Progenitor cell of endocrine pancreas (in vitro differentiated cells): ENCODE results near the gene CHFR. TPM values are rescaled to one million over a fixed set of nuclear protein-coding genes. Genes with fewer than 3 reads are reported as not detected.

Experiments
- DNase-seq: peaks from one replicate; pipeline ENCODE4 v3.0.0; 2021; ENCODE audit warnings: low spot score; ENCODE audit not compliant: unreplicated experiment
- H3K27ac Mint-ChIP-seq: 2 replicates; pipeline ENCODE4 v1.8.0; 2021; ENCODE audit warnings: mild to moderate bottlenecking, moderate library complexity, mixed read lengths
- H3K27me3 Mint-ChIP-seq: 2 replicates; pipeline ENCODE4 v1.8.0; 2021; ENCODE audit warnings: mixed read lengths
- H3K36me3 Mint-ChIP-seq: 2 replicates; pipeline ENCODE4 v1.8.0; 2022; ENCODE audit warnings: mixed read lengths; ENCODE audit not compliant: insufficient read depth
- H3K4me1 Mint-ChIP-seq: 2 replicates; pipeline ENCODE4 v1.8.0; 2021; ENCODE audit warnings: low read depth, mixed read lengths
- H3K4me3 Mint-ChIP-seq: 2 replicates; pipeline ENCODE4 v1.8.0; 2021; ENCODE audit warnings: low read depth, mild to moderate bottlenecking, moderate library complexity, mixed read lengths
- H3K9me3 Mint-ChIP-seq: 2 replicates; pipeline ENCODE4 v1.8.0; 2021; ENCODE audit warnings: low read depth, mixed read lengths
- CTCF ChIP-seq: fragments of 200-600 bp; sonication (generic); IDR thresholded peaks from one replicate; pipeline ENCODE4 v1.5.0; 2021; ENCODE audit warnings: antibody characterized with exemption, mild to moderate bottlenecking; ENCODE audit not compliant: unreplicated experiment
- total RNA-seq: library from RNA; stranded (reverse); gene quantifications from 2 replicates; pipeline ENCODE4 v1.2.1, GENCODE V29; 2021

CHFR gene
- total RNA-seq, 1 donor from 2014 or later: 51.4 TPM

- Mint-ChIP-seq H3K27ac (no peak overlapping the region), H3K27me3 (no peaks in the 10 kb centered on the region), H3K36me3 (peaks cover 23% of the 10 kb centered on the region), H3K4me1 (no peaks in the 10 kb centered on the region), H3K4me3 (no peak overlapping the region), H3K9me3 (no peaks in the 10 kb centered on the region)
- no peak for DNase-seq
- TF ChIP-seq CTCF: no peak
Measured at GRCh38 chr12:132803888-132804287, 83.5 kb downstream of the CHFR start.

- no peak for TF ChIP-seq CTCF
- H3K27me3 Mint-ChIP-seq: no peaks in the 10 kb centered on the region
- H3K4me1 Mint-ChIP-seq: no peaks in the 10 kb centered on the region
- no peaks in the 10 kb centered on the region for H3K9me3 Mint-ChIP-seq
- DNase-seq: no peak
- no peak overlapping the region for H3K4me3 Mint-ChIP-seq
- peaks cover 19% of the 10 kb centered on the region for H3K36me3 Mint-ChIP-seq
- H3K27ac Mint-ChIP-seq: no peak overlapping the region
Measured at GRCh38 chr12:132803125-132803524, 84.3 kb downstream of the CHFR start.

GRCh38 chr12:132801741-132802140 lies 85.7 kb downstream of the CHFR start:
- TF ChIP-seq CTCF: no peak
- no peaks in the 10 kb centered on the region for H3K9me3 Mint-ChIP-seq
- no peak overlapping the region for H3K4me3 Mint-ChIP-seq
- H3K27ac Mint-ChIP-seq: no peak overlapping the region
- H3K27me3 Mint-ChIP-seq: no peaks in the 10 kb centered on the region
- no peaks in the 10 kb centered on the region for H3K4me1 Mint-ChIP-seq
- peaks cover 22% of the 10 kb centered on the region for H3K36me3 Mint-ChIP-seq
- DNase-seq: no peak

GRCh38 chr12:132798836-132799235 lies 88.6 kb downstream of the CHFR start:
- Mint-ChIP-seq H3K9me3 (no peaks in the 10 kb centered on the region), H3K36me3 (peaks cover 25% of the 10 kb centered on the region), H3K27ac (no peak overlapping the region), H3K27me3 (no peaks in the 10 kb centered on the region), H3K4me1 (no peaks in the 10 kb centered on the region), H3K4me3 (no peak overlapping the region)
- no peak for TF ChIP-seq CTCF
- DNase-seq: no peak

GRCh38 chr12:132797820-132798570 lies 89.4 kb downstream of the CHFR start:
- H3K27ac Mint-ChIP-seq: no peak overlapping the region

More at GRCh38 chr12:132797820-132798570, 89.4 kb downstream of the CHFR start:
- peaks cover 24% of the 10 kb centered on the region for H3K36me3 Mint-ChIP-seq
- no peaks in the 10 kb centered on the region for H3K9me3 Mint-ChIP-seq
- no peak for DNase-seq
- H3K4me3 Mint-ChIP-seq: no peak overlapping the region
- no peaks in the 10 kb centered on the region for H3K27me3 Mint-ChIP-seq
- no peaks in the 10 kb centered on the region for H3K4me1 Mint-ChIP-seq
- no peak for TF ChIP-seq CTCF
